Ishikawa (cell line): ENCODE results near the gene FGR.

ENCODE experiments used
- CEBPB ChIP-seq: IDR thresholded peaks from 2 replicates; pipeline ENCODE4 v1.6.1; 2012
- CREB1 ChIP-seq: IDR thresholded peaks from 2 replicates; pipeline ENCODE4 v1.6.1; 2012; ENCODE audit warnings: low read depth
- EGR1 ChIP-seq: IDR thresholded peaks from 2 replicates; pipeline ENCODE4 v1.6.1; 2012
- EP300 ChIP-seq: IDR thresholded peaks from 2 replicates; pipeline ENCODE4 v1.6.1; 2012; ENCODE audit warnings: borderline replicate concordance
- FOXM1 ChIP-seq: IDR thresholded peaks from 2 replicates; pipeline ENCODE4 v1.6.1; 2012; ENCODE audit warnings: low read depth, borderline replicate concordance
- NFIC ChIP-seq: IDR thresholded peaks from 2 replicates; pipeline ENCODE4 v1.6.1; 2012
- RAD21 ChIP-seq: IDR thresholded peaks from 2 replicates; pipeline ENCODE4 v1.6.1; 2012; ENCODE audit warnings: low read depth
- REST ChIP-seq: IDR thresholded peaks from 2 replicates; pipeline ENCODE4 v1.6.1; 2012; ENCODE audit warnings: low read depth, mild to moderate bottlenecking
- TAF1 ChIP-seq: IDR thresholded peaks from 2 replicates; pipeline ENCODE4 v1.6.1; 2012; ENCODE audit warnings: low read depth, mild to moderate bottlenecking
- TCF12 ChIP-seq: IDR thresholded peaks from 2 replicates; pipeline ENCODE4 v1.6.1; 2012; ENCODE audit warnings: low read depth
- TEAD4 ChIP-seq: IDR thresholded peaks from 2 replicates; pipeline ENCODE4 v1.6.1; 2012
- YY1 ChIP-seq: IDR thresholded peaks from 2 replicates; pipeline ENCODE4 v1.6.1; 2012; ENCODE audit warnings: low read depth
- ZBTB7A ChIP-seq: IDR thresholded peaks from 2 replicates; pipeline ENCODE4 v1.6.1; 2012; ENCODE audit warnings: low read depth
- TF ChIP-seq, protein P1 (sequence below): IDR thresholded peaks from 2 replicates; pipeline ENCODE4 v1.6.1; 2012
- TF ChIP-seq, protein P2 (sequence below): IDR thresholded peaks from 2 replicates; pipeline ENCODE4 v1.6.1; 2012

FGR gene

GRCh38 chr1:27598902-27599528 is 36.0 kb downstream of the FGR start:
- no peak for TF ChIP-seq RAD21

- TF ChIP-seq NFIC: no peak
- TF ChIP-seq, protein P1, sequence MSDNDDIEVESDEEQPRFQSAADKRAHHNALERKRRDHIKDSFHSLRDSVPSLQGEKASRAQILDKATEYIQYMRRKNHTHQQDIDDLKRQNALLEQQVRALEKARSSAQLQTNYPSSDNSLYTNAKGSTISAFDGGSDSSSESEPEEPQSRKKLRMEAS: no peak
- TF ChIP-seq REST: no peak
- TF ChIP-seq RAD21: no peak
- no peak for TF ChIP-seq EP300
- no peak for TF ChIP-seq EGR1
- no peak for TF ChIP-seq TAF1
- no peak for TF ChIP-seq ZBTB7A
- no peak for TF ChIP-seq CREB1
- no peak for TF ChIP-seq YY1
- TF ChIP-seq, protein P2, sequence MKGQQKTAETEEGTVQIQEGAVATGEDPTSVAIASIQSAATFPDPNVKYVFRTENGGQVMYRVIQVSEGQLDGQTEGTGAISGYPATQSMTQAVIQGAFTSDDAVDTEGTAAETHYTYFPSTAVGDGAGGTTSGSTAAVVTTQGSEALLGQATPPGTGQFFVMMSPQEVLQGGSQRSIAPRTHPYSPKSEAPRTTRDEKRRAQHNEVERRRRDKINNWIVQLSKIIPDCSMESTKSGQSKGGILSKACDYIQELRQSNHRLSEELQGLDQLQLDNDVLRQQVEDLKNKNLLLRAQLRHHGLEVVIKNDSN: no peak
- no peak for TF ChIP-seq CEBPB
- TF ChIP-seq FOXM1: no peak
- TF ChIP-seq TCF12: no peak
- no peak for TF ChIP-seq TEAD4
Observed at GRCh38 chr1:27598295-27598687, 36.7 kb downstream of the FGR start.

DNA sequence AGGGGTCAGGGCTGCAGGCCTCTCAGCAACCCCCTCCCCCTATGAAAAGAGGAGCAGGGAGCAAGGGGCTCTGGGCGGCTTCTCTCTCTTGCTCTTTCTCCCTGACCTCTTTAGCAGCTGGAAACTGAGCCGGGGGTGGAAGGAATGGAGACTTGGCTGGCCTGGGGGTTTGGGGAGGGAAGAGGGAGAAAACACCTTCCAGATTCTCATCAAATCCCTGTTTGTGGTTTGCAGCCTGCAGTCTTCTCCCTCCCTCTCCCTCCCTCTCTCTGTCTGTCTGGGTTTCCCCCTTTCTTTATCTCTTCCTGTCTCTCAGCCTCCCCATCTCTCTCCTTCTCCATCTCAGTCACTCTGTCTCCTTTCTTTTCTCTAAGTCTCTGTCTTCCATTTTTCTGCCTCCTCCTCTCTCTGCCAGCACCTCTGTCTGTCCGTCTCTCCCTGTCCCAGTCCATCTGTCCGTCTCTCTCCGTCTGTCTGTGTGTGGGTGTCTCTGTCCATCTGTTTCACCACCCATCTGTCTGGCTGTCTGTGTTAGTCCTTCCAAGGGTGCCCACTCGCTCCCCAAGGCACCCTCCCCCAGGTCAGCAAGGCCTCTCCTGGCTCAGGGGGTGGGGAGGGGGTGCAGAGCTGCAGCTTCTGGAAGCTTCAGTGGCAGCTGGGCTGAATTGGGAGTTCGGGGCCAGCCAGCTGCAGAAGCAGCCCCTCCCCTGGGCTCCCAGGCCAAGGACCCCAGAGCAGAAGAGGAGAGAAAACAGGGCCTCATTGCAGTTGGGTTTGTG is 37.3 kb downstream of the FGR start:
- TF ChIP-seq FOXM1: no peak
- no peak for TF ChIP-seq CEBPB
- TF ChIP-seq YY1: no peak
- no peak for TF ChIP-seq RAD21
- TF ChIP-seq TEAD4: no peak
- TF ChIP-seq, protein P1: no peak
- no peak for TF ChIP-seq NFIC
- no peak for TF ChIP-seq TCF12
- TF ChIP-seq ZBTB7A: no peak
- no peak for TF ChIP-seq CREB1
- no peak for TF ChIP-seq REST
- TF ChIP-seq, protein P2: no peak
- TF ChIP-seq TAF1: no peak
- TF ChIP-seq EGR1: no peak
- no peak for TF ChIP-seq EP300

GRCh38 chr1:27596986-27597385 is 38.0 kb downstream of the FGR start:
- TF ChIP-seq RAD21 (no peak), TAF1 (no peak), REST (no peak), CEBPB (no peak), FOXM1 (no peak), ZBTB7A (no peak), EGR1 (no peak), CREB1 (no peak)
- TF ChIP-seq, protein P2: no peak
